Measurements from ENCODE around the gene HGS. TPM values are rescaled to one million over a fixed set of nuclear protein-coding genes. Genes with fewer than 3 reads are reported as not detected.

The HGS gene
- total RNA-seq, 2 donors from 2014 or later = 60.7 to 66.9 TPM

- TF ChIP-seq POLR2A (IDR thresholded peaks at IDR 0.05) = no peak
- no peak for TF ChIP-seq CTCF (IDR thresholded peaks at IDR 0.05)
- H3K27ac ChIP-seq = no peak overlapping the region
- ATAC-seq (no peak), DNase-seq (no peak)
- peaks cover 0 to 10% of the 10 kb centered on the region in 2 donors for H3K27me3 ChIP-seq
- H3K4me1 ChIP-seq = no peaks in the 10 kb centered on the region
- H3K4me3 ChIP-seq = no peak overlapping the region
- 77 to 82% methylated on average over 6 to 29 of the region's 29 CpGs for WGBS, 2 donors
- intact Hi-C loops (cut with DNase I) = no loop called here
- no peaks in the 10 kb centered on the region for H3K9me3 ChIP-seq
- H3K36me3 ChIP-seq (replicated peaks in 1 of 2; ENCODE audit: insufficient read depth in 1 of 2, low read depth in 2 of 2) = no peaks in the 10 kb centered on the region
These were observed 38.5 kb upstream of the HGS start for GRCh38 chr17:81644976-81645952.

- no peak for DNase-seq
- H3K36me3 ChIP-seq (replicated peaks in 1 of 2; ENCODE audit: insufficient read depth in 1 of 2, low read depth in 2 of 2) = no peaks in the 10 kb centered on the region
- TF ChIP-seq CTCF (IDR thresholded peaks at IDR 0.05) (no peak), POLR2A (IDR thresholded peaks at IDR 0.05) (no peak)
- H3K4me3 ChIP-seq = no peak overlapping the region
- no peaks in the 10 kb centered on the region for H3K4me1 ChIP-seq
- intact Hi-C loops (cut with DNase I) = no loop called here
- 58 to 68% methylated on average over 8 to 12 of the region's 12 CpGs for WGBS, 2 donors
- H3K9me3 ChIP-seq = no peaks in the 10 kb centered on the region
- H3K27me3 ChIP-seq = peaks cover 0 to 10% of the 10 kb centered on the region in 2 donors
- H3K27ac ChIP-seq = no peak overlapping the region
- ATAC-seq = no peak
These were observed 36.8 kb upstream of the HGS start for GRCh38 chr17:81646869-81647600.

GRCh38 chr17:81647640-81648012, 36.2 kb upstream of the HGS start:
- no peak overlapping the region for H3K4me3 ChIP-seq
- DNase-seq (no peak), ATAC-seq (no peak)
- H3K27me3 ChIP-seq = peaks cover 0 to 10% of the 10 kb centered on the region in 2 donors
- intact Hi-C loops (cut with DNase I) = no loop called here
- no peak overlapping the region for H3K27ac ChIP-seq
- no peaks in the 10 kb centered on the region for H3K36me3 ChIP-seq (replicated peaks in 1 of 2; ENCODE audit: insufficient read depth in 1 of 2, low read depth in 2 of 2)
- 15 to 26% methylated on average over 17 to 21 of the region's 21 CpGs for WGBS, 2 donors
- no peaks in the 10 kb centered on the region for H3K9me3 ChIP-seq
- no peaks in the 10 kb centered on the region for H3K4me1 ChIP-seq
- no peak for TF ChIP-seq CTCF (IDR thresholded peaks at IDR 0.05)
- no peak for TF ChIP-seq POLR2A (IDR thresholded peaks at IDR 0.05)

- ATAC-seq = no peak
- TF ChIP-seq CTCF (IDR thresholded peaks at IDR 0.05) = no peak
- TF ChIP-seq POLR2A (IDR thresholded peaks at IDR 0.05) = no peak
- Histone ChIP-seq H3K36me3 (replicated peaks in 1 of 2; ENCODE audit: insufficient read depth in 1 of 2, low read depth in 2 of 2) (no peaks in the 10 kb centered on the region), H3K4me3 (no peak overlapping the region), H3K4me1 (no peaks in the 10 kb centered on the region), H3K27ac (no peak overlapping the region), H3K9me3 (no peaks in the 10 kb centered on the region), H3K27me3 (peaks cover 0 to 10% of the 10 kb centered on the region in 2 donors)
- 0 to 8% methylated on average over 6 to 69 of the region's 78 CpGs for WGBS, 2 donors
- intact Hi-C loops (cut with DNase I) = no loop called here
- no peak for DNase-seq
These were observed 35.7 kb upstream of the HGS start for GRCh38 chr17:81648013-81648706.

Data from body of pancreas (tissue), 4 donors.